Neural cell (in vitro differentiated cells): Measurements from ENCODE around the gene TSPAN18. TPM values are rescaled to one million over a fixed set of nuclear protein-coding genes. Genes with fewer than 3 reads are reported as not detected.

Experiments used
- H2AFZ ChIP-seq: fragments of 200-600, 300-800 bp; sonication (generic), shearing (Covaris generic); 2 replicates; pipeline ENCODE4 v1.6.0; 2014; ENCODE audit warnings: low read depth, mild to moderate bottlenecking, antibody characterized with exemption, low read length, moderate library complexity
- H3F3A ChIP-seq: fragments of 200-600 bp; shearing (Covaris generic); 2 replicates; pipeline ENCODE4 v1.6.1; 2016; ENCODE audit warnings: mild to moderate bottlenecking, moderate library complexity, mixed read lengths, antibody characterized with exemption, low read length; ENCODE audit not compliant: insufficient read depth, poor library complexity, severe bottlenecking
- H3K27ac ChIP-seq: fragments of 200-600, 300-800 bp; sonication (generic), shearing (Covaris generic); 2 replicates; pipeline ENCODE4 v1.5.1; 2014; ENCODE audit warnings: mild to moderate bottlenecking, low read length, moderate library complexity
- H3K27me3 ChIP-seq: fragments of 300-800, 200-600 bp; sonication (generic), shearing (Covaris generic); 2 replicates; pipeline ENCODE4 v1.6.0; 2014; ENCODE audit warnings: mild to moderate bottlenecking, low read depth, low read length, moderate library complexity; ENCODE audit not compliant: insufficient read depth
- H3K36me3 ChIP-seq: fragments of 300-800, 200-600 bp; sonication (generic), shearing (Covaris generic); 2 replicates; pipeline ENCODE4 v1.5.1; 2014; ENCODE audit warnings: mild to moderate bottlenecking, antibody characterized with exemption, low read length, moderate library complexity; ENCODE audit not compliant: insufficient read depth
- H3K4me2 ChIP-seq: fragments of 300-800, 200-600 bp; sonication (generic), shearing (Covaris generic); 2 replicates; pipeline ENCODE4 v1.6.0; 2014; ENCODE audit warnings: mild to moderate bottlenecking, low read length
- H3K4me3 ChIP-seq: fragments of 300-800, 200-600 bp; sonication (generic), shearing (Covaris generic); 2 replicates; pipeline ENCODE4 v1.5.1; 2014; ENCODE audit warnings: mild to moderate bottlenecking, low read length, moderate library complexity
- H3K79me2 ChIP-seq: fragments of 200-600 bp; shearing (Covaris generic); replicated peaks from 2 replicates; pipeline ENCODE4 v1.6.0; 2014; ENCODE audit warnings: mild to moderate bottlenecking, low read length, moderate library complexity; ENCODE audit not compliant: insufficient read depth
- H3K9ac ChIP-seq: fragments of 300-800, 200-600 bp; sonication (generic), shearing (Covaris generic); 2 replicates; pipeline ENCODE4 v1.6.1; 2016; ENCODE audit warnings: mild to moderate bottlenecking, low read length, mixed read lengths
- H3K9me2 ChIP-seq: fragments of 200-600 bp; shearing (Covaris generic); 2 replicates; pipeline ENCODE4 v1.6.1; 2016; ENCODE audit warnings: mild to moderate bottlenecking, low read length, mixed read lengths; ENCODE audit not compliant: insufficient read depth
- H3K9me3 ChIP-seq: fragments of 200-600, 300-800 bp; sonication (generic), shearing (Covaris generic); 2 replicates; pipeline ENCODE4 v1.6.1; 2016; ENCODE audit warnings: mild to moderate bottlenecking, mixed run types, low read length, moderate library complexity, mixed read lengths
- H4K20me1 ChIP-seq: fragments of 200-600 bp; shearing (Covaris generic); 2 replicates; pipeline ENCODE4 v1.6.1; 2016; ENCODE audit warnings: mild to moderate bottlenecking, mixed run types; ENCODE audit not compliant: insufficient read depth
- EP300 ChIP-seq: fragments of 450-650 bp; conservative IDR thresholded peaks from 2 replicates; pipeline ENCODE4 v1.6.1; 2014; ENCODE audit warnings: antibody characterized with exemption, mild to moderate bottlenecking, moderate library complexity; ENCODE audit not compliant: poor library complexity, severe bottlenecking
- EZH2 ChIP-seq: fragments of 200-600, 300-800 bp; shearing (Covaris generic), sonication (generic); IDR thresholded peaks from 2 replicates; pipeline ENCODE4 v1.6.1; 2014; ENCODE audit warnings: antibody characterized with exemption, low read length, borderline replicate concordance, mild to moderate bottlenecking; ENCODE audit not compliant: insufficient read depth, poor library complexity, severe bottlenecking
- MXI1 ChIP-seq: fragments of 450-650 bp; conservative IDR thresholded peaks from 2 replicates; pipeline ENCODE4 v1.6.1; 2014; ENCODE audit warnings: antibody characterized with exemption, mild to moderate bottlenecking; ENCODE audit not compliant: poor library complexity, severe bottlenecking
- POLR2AphosphoS5 ChIP-seq: IDR thresholded peaks from 2 replicates; pipeline ENCODE4 v1.6.1; 2012
- RAD21 ChIP-seq: fragments of 450-650 bp; conservative IDR thresholded peaks from 2 replicates; pipeline ENCODE4 v1.6.1; 2014; ENCODE audit warnings: antibody characterized with exemption, mild to moderate bottlenecking, moderate library complexity
- SMC3 ChIP-seq: fragments of 450-650 bp; conservative IDR thresholded peaks from 2 replicates; pipeline ENCODE4 v1.6.1; 2014; ENCODE audit warnings: antibody characterized with exemption, mild to moderate bottlenecking, moderate library complexity; ENCODE audit not compliant: poor library complexity
- TAF1 ChIP-seq: IDR thresholded peaks from 2 replicates; pipeline ENCODE4 v1.6.1; 2012; ENCODE audit warnings: low read depth
- polyA plus RNA-seq: library from polyadenylated mRNA; depleted of rRNA; stranded (reverse); fragments of >200 nt; gene quantifications from 2 replicates; pipeline ENCODE4 v1.2.3, GENCODE V29; 2014
- TF ChIP-seq, protein P1 (sequence below): fragments of 450-650 bp; IDR thresholded peaks from 2 replicates; pipeline ENCODE4 v1.5.1; 2014; ENCODE audit warnings: antibody characterized with exemption, mild to moderate bottlenecking, moderate library complexity; ENCODE audit not compliant: poor library complexity, severe bottlenecking
- TF ChIP-seq, protein P2 (sequence below): IDR thresholded peaks from 2 replicates; pipeline ENCODE4 v1.6.1; 2012; ENCODE audit warnings: borderline replicate concordance

TSPAN18 gene
- polyA plus RNA-seq, 1 donor from 2014 or later, result 8.4 TPM

DNA sequence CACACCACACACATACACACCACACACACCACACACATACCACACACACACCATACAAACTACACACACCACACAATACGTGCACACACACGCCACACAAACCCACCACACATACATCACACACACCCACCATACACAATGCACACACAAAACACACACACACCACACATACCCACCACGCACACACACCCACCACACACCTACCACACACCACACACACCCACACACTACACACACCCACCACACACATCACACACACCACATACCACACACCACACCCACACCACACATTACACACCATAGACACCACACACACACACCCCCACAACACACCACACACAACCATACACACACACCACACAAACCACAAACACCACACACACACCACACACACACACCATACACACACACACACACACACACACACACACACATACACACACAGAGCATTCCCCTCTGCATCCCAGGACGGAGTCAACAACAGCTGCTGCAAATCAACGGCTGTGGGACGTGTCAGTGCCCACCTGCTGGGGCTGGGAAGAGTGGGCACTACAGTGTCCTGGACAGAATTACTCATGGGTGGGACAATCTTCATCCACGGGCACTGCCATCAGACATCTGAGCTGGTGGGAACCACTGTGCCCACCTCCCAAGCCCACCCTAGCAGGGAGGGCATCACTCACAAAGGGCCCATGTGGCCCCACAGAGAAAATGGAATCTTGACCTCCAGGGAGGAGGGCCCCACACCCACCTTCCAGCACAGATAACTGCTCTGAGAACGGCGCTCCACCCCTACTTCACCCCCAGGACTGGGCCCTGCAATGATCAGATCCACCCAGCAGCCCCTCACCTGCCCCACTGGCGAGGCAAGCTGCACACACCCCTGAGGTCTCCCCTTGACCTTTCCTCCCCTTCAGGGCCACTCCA is 215.5 kb downstream of the TSPAN18 start:
- H4K20me1 ChIP-seq, result no peaks in the 10 kb centered on the region
- no peaks in the 10 kb centered on the region for H3F3A ChIP-seq
- no peaks in the 10 kb centered on the region for H3K36me3 ChIP-seq
- no peak overlapping the region for H3K4me2 ChIP-seq
- H3K79me2 ChIP-seq, result peaks cover 45% of the 10 kb centered on the region
- no peak overlapping the region for H3K27ac ChIP-seq
- no peaks in the 10 kb centered on the region for H3K27me3 ChIP-seq
- no peaks in the 10 kb centered on the region for H3K9me2 ChIP-seq
- TF ChIP-seq MXI1, result no peak
- TF ChIP-seq TAF1, result no peak
- TF ChIP-seq, protein P1, sequence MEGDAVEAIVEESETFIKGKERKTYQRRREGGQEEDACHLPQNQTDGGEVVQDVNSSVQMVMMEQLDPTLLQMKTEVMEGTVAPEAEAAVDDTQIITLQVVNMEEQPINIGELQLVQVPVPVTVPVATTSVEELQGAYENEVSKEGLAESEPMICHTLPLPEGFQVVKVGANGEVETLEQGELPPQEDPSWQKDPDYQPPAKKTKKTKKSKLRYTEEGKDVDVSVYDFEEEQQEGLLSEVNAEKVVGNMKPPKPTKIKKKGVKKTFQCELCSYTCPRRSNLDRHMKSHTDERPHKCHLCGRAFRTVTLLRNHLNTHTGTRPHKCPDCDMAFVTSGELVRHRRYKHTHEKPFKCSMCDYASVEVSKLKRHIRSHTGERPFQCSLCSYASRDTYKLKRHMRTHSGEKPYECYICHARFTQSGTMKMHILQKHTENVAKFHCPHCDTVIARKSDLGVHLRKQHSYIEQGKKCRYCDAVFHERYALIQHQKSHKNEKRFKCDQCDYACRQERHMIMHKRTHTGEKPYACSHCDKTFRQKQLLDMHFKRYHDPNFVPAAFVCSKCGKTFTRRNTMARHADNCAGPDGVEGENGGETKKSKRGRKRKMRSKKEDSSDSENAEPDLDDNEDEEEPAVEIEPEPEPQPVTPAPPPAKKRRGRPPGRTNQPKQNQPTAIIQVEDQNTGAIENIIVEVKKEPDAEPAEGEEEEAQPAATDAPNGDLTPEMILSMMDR, result no peak
- TF ChIP-seq POLR2AphosphoS5, result no peak
- no peak for TF ChIP-seq EP300
- no peak for TF ChIP-seq SMC3
- TF ChIP-seq EZH2, result no peak
- TF ChIP-seq, protein P2, sequence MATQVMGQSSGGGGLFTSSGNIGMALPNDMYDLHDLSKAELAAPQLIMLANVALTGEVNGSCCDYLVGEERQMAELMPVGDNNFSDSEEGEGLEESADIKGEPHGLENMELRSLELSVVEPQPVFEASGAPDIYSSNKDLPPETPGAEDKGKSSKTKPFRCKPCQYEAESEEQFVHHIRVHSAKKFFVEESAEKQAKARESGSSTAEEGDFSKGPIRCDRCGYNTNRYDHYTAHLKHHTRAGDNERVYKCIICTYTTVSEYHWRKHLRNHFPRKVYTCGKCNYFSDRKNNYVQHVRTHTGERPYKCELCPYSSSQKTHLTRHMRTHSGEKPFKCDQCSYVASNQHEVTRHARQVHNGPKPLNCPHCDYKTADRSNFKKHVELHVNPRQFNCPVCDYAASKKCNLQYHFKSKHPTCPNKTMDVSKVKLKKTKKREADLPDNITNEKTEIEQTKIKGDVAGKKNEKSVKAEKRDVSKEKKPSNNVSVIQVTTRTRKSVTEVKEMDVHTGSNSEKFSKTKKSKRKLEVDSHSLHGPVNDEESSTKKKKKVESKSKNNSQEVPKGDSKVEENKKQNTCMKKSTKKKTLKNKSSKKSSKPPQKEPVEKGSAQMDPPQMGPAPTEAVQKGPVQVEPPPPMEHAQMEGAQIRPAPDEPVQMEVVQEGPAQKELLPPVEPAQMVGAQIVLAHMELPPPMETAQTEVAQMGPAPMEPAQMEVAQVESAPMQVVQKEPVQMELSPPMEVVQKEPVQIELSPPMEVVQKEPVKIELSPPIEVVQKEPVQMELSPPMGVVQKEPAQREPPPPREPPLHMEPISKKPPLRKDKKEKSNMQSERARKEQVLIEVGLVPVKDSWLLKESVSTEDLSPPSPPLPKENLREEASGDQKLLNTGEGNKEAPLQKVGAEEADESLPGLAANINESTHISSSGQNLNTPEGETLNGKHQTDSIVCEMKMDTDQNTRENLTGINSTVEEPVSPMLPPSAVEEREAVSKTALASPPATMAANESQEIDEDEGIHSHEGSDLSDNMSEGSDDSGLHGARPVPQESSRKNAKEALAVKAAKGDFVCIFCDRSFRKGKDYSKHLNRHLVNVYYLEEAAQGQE, result no peak
- no peak for TF ChIP-seq RAD21
- no peaks in the 10 kb centered on the region for H3K9me3 ChIP-seq
- no peak overlapping the region for H2AFZ ChIP-seq
- no peak overlapping the region for H3K9ac ChIP-seq
- no peak overlapping the region for H3K4me3 ChIP-seq

- Histone ChIP-seq H3K4me3 (no peak overlapping the region), H3K79me2 (peaks cover 53% of the 10 kb centered on the region), H3K4me2 (no peak overlapping the region), H3F3A (no peaks in the 10 kb centered on the region), H3K36me3 (no peaks in the 10 kb centered on the region), H2AFZ (no peak overlapping the region), H3K9me2 (no peaks in the 10 kb centered on the region), H3K9me3 (no peaks in the 10 kb centered on the region), H4K20me1 (no peaks in the 10 kb centered on the region), H3K9ac (no peak overlapping the region), H3K27me3 (no peaks in the 10 kb centered on the region), H3K27ac (no peak overlapping the region)
- TF ChIP-seq POLR2AphosphoS5 (no peak), EP300 (no peak), EZH2 (no peak), TAF1 (no peak), RAD21 (no peak), MXI1 (no peak), SMC3 (no peak)
- TF ChIP-seq, protein P2, result no peak
- TF ChIP-seq, protein P1, result no peak
Measured at GRCh38 chr11:44943118-44943517, 216.4 kb downstream of the TSPAN18 start.
